CD4-positive, alpha-beta T cell treated with Interferon alpha-2 for 1 hour (primary cell): Measurements from ENCODE around the gene MAML1.

Experiments used
- DNase-seq, 2 donors: peaks; one replicate each; pipeline ENCODE4 v3.0.0-alpha.2; 2020 to 2022

Gene MAML1

DNA sequence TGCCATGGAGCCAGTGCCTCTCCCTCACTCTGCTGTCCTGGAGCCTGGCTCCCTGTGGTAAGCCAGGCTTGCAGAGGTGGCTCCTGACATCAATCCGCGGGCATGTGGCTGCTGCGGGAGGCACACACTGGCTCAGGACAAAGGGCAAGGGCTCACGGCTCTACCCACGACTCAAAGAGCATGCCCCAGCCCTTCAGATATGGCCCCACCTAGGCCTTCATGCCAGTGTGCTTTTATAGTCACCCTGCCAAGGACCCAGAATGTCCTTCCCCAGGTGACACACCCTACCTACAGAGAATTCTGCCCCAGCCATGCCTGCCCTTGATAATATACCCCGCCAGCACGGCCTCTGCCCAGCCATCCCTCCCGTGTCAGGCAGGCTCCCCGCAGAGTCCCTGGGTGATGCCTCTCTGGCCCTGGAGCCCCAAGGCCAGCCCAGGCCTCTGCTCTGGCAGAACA lies 72.5 kb downstream of the MAML1 start:
- no peak for DNase-seq

DNA sequence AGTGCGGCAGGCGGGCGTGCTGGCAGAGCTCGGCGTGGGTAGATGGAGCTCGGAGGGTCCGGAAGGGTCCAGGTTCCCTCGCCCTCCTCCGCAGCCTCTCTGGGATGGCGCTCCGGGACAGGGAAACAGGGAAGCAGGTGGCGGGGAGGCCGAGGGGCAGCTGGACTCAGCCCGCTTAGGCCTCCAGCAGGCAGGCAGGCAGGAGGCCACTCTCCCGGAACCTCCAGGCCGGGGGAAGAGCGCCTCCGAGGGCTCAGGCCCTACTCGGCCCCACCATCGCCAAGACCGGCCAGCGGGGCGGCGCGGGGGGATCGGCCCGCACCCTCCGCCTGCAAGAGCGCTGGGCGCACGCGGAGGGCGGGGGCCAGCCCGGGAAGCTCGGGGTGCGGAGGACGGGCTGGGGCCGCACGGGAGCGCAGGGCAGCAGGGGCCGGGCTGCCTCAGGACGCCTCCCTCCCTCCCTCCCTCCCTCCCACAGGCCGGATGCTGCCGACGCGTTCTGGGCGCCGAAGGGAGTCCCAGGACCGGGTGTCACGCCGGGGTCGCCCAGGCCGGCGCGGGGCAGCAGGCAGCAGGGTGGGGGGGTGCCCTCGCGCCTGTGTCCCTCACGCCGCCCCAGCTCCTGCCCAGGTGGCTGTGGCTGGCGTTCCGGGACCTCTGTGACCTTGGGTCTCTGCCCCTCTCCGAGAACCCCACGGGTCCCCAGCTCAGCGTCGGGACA lies 73.1 kb downstream of the MAML1 start:
- peak; percentile 32 to 53 for DNase-seq

- peak; percentile 64 to 75 for DNase-seq
Observed at GRCh38 chr5:179806250-179807048, 73.8 kb downstream of the MAML1 start, which contains the start of gene MGAT4B. MGAT4B (minus strand) TSS chr5:179806866; CDS start chr5:179806583, 283 bp downstream.

DNA sequence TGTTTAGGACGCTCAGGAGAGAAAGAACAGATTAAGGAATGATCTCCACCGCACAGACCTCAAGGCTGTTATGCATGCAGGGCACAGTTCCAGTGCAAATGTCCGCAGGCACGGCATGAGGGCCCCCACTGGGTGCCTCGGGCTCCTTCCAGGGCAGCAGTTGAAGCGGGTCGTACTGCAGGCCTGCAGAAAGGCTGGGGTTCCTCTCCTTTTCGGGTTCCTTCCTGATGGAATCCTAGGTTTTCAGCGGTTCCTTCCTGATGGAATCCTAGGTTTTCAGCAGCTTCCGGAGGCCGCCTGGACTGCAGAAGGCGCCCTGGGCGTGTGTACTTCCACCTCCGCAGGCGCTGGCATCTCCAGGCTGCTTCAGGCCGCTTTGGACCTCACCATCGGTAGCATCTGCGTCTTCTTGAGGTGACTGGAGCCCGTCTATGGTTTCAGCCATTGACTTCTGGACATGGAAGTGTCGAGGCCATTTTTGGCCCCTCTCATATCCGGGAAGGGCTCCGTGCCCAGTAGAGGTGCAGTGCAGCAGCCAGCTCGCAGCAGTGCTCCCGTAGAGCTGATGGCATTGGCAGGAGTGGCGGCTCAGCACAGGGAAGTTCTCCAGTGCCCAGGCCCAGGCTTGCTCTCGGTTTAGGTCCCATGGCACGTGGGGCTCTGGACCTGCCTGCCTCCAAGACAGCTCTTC lies 79.7 kb downstream of the MAML1 start:
- no peak for DNase-seq

- DNase-seq = no peak
Observed at GRCh38 chr5:179812997-179813607, 80.5 kb downstream of the MAML1 start.

GRCh38 chr5:179814090-179814489 lies 81.5 kb downstream of the MAML1 start:
- no peak for DNase-seq

DNA sequence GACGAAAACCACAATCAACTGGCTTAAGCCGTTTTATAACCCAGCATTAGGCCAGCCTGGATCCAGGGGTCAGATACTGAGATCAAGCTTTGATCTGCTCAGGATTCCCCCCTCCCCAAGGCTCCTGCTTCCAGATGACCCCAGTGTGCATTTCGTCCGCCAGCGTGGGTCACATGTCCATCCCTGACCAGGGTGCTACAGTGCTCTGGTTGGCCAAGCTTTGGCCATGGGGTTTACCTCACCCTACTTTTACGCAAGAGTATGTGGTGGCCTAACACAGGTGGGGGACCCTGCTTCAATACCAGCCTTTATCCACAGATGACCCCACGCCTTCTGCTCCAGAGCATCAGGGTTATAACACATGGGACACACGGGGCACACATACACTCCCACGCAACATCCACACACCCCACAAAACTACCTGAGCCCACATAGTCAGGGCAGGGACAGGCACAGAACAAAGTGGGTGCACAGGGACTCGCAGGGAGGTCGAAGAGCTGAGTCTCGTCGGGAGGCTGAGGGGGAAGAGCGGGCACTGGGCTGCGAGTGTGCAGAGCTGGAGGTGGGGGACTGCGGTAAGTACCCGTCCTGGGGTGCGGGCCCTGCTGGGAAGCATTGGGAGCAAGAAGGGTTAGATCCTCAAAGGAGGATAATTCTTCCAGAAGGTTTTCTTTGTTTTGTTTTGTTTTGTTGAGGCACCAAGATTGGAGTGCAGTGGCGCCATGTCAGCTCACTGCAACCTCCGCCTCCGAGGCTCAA lies 83.0 kb downstream of the MAML1 start:
- DNase-seq = no peak

- no peak for DNase-seq
Observed at GRCh38 chr5:179816401-179816795, 83.8 kb downstream of the MAML1 start.

DNA sequence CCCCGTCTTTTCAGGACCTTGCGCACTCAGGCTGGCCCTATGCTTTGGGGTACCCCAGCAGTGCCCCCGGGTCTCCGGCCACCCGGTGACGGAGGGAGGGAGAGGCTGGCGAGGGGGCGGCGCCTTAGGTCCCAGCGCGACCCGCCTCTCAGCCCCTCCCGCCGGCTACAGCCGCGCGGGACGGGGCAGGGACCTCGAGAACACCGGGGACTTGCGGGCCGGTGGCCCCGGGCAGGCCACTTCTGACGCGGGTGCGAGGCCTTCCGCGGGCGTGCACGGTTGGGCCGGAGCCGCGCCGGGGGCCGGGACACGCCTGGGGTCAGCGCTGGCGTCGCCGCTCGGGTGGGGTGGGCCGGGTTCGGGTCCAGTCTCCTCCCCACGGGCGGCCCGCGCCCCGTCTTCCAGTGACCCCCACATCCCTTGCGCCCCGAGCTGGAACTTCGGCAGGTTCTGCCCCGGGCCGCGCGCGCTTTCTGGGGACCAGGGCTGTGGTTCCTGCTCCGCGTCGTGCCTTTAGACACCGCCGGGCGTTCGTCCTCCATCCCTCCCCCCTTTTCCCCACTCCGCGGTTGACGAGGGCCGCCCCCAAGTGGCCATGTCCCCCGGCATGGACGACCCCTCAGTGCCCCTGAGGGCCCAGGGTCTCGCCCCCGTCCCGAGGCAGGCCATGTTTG lies 84.3 kb downstream of the MAML1 start:
- no peak for DNase-seq

GRCh38 chr5:179817470-179817840 lies 84.8 kb downstream of the MAML1 start:
- DNase-seq = no peak

- no peak for DNase-seq
Observed at GRCh38 chr5:179817890-179818745, 85.5 kb downstream of the MAML1 start.

DNA sequence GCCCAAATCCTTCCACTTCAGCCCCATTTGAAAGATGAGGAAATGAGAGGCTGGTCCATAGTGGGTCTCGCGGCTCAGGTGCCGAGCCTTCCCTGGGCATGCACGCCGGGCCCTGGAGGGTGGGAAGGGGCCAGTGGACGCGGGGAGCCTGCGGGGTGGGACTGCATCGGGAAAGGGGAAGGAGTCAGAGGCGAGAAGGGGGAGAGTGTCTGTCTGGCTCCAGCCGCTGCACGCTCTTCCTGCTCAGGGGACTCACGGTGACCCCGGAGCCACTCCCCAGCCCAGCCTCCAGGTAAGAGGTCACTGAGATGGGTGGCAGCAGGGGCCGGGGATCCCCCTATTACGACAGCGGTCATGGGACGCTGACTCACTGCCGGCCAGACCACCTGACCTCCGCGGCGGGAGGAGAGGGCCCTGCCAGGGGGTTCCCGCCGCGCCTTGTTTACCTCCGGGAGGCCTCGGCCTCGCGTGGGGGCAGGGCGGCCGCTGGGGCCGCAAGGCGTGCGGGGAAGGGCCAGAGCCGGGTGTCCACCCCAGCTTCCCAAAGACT lies 86.2 kb downstream of the MAML1 start:
- DNase-seq = peak; percentile 92 to 93

DNA sequence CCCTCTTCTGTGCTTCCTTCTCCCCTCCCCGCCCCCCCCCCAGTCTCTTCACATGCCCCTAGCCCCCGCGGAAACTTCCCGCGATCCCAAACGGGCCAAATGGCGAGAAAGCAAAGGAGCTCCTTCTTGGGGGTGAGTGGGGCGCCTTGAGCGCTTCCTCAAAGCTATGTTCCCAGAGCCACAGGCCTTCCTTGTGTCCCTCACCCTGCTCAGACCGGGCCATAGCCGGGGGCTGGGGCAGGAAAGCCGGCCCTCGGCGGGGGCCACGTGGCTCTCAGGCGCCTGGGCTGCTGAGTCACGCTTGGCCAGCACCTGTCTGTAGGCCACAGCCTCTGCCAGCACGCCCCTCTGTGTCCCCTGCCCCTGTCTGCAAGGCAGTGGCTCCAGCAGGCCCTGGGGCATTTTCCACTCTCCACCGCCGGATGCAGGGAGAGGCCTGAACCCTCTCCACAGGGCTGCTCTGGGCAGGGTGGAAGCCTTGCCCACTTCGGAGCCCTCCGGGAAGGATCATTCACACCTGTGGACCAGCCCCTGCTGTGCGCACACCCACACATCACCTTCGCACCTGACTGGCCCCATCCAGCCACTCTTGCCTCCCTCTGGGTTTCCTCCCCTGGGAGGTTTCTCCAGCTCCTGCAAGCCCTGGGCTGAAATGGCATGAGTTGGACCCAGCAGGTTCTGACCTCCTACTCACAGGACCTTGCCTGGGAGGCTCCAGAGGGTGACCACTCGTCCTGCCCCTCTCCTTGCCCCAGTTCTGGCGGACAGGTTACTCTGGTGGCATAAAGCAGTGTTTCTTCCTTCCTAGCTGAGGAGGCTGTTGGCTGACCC lies 86.9 kb downstream of the MAML1 start:
- peak; percentile 38 to 45 for DNase-seq

GRCh38 chr5:179820127-179820482 lies 87.5 kb downstream of the MAML1 start:
- DNase-seq = no peak

DNA sequence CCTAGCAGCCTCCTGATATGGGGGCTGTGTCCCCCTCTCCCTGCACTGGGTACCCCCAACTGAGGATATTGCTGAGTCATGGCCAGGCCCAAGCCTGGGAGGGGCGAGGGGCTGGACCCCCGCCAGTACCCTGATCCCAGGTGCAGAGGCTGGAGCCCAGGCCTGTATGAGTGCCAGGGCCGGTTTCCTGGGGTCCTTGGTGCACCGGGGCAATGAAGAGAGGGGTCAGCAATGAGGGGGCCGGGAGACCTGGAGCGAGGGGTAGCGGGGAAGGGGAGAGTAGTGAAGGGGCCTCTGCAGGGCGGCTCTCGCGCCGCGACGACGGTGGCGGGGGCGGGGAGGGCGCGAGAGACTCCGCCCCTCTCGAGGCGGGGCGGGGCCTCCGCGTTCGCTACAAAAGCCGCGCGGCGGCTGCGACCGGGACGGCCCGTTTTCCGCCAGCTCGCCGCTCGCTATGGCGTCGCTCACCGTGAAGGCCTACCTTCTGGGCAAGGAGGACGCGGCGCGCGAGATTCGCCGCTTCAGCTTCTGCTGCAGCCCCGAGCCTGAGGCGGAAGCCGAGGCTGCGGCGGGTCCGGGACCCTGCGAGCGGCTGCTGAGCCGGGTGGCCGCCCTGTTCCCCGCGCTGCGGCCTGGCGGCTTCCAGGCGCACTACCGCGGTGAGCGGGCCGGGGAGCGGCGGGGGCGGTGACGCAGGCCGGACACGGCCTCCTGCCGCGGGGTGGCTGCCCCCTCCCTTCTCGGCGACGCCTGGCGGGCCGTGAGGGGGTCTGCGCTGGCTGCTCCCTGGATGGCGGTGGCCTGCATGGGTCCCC lies 88.1 kb downstream of the MAML1 start, which contains the start of gene SQSTM1:
Gene SQSTM1, plus strand, starts transcription at position 423 of the 815 bp plus-strand sequence. Its CDS starts 32 bp downstream, at position 455.
- DNase-seq = peak; percentile 79 to 89

DNA sequence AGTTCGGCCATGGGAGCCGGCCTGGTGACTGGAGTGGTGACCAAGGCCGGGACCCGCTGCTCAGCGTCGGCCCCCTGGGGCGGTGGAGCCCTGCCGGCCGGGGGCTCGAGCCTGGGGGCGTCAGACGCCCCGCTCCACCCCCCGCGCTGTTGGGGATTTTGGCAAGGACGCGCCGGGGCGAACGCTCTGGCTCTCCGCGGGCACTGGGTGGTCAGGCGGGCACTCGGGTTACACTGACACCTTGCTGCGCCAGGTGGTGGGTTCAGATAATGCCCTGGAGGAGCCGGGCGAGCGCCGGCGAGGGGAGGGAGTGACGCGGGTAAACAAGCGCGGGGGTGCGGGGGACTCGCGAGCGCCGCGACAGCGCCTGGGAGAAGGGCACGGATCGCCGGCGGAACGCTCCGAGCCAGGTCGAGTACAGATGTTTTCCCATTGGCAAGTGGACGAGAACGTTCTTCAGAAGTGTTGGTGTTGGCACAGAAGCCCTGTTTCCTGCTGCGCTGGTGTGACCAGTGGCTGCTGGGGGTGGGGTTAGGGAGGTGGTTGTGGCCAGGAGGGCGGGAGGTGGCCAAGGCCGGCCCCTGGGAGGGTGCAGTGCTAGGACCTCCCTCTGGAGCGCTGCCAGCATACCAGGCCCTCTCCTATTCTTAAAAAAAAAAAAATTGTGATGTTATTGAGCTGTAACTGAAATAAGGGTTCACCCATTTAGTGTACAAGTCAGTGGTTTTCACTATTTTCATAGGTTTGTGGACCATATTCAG lies 88.9 kb downstream of the MAML1 start:
- DNase-seq = peak; percentile 91 to 93

DNA sequence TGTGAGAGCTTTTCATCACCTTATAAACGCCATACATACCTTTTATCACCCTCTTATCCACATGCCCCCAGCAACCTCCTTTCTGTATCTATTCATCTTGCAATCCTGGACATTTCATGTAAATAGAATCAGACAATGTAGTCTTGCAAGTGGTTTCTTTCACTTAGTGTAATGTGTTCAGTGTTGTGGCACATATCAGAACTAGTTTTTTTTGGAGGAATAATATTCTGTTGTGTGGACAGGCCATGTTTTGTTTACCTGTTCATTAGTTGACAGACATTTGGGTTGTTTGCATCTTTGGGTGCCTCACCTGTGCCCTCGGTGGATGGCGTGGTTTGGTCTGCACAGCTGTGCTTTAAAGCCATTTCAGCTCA lies 89.4 kb downstream of the MAML1 start:
- no peak for DNase-seq
